GM23338 (cell line): Measurements from ENCODE around the gene THAP5.

ENCODE experiments used
- CREB1 ChIP-seq: fragments of 250-450 bp; sonication (Bioruptor Pico); IDR thresholded peaks from 2 replicates; pipeline ENCODE4 v1.5.0; 2020; ENCODE audit warnings: low read depth, mild to moderate bottlenecking, moderate library complexity
- EZH2 ChIP-seq: fragments of 200-600 bp; sonication (generic); IDR thresholded peaks from one replicate; pipeline ENCODE4 v1.8.0; 2017; ENCODE audit warnings: antibody characterized with exemption, mild to moderate bottlenecking, low read depth; ENCODE audit not compliant: unreplicated experiment
- EZH2phosphoT487 ChIP-seq: fragments of 200-600 bp; sonication (generic); IDR thresholded peaks from one replicate; pipeline ENCODE4 v1.8.1; 2018; ENCODE audit warnings: antibody characterized with exemption; ENCODE audit not compliant: unreplicated experiment
- JUNB ChIP-seq: IDR thresholded peaks from one replicate; pipeline ENCODE4 v1.6.1; 2016; ENCODE audit warnings: antibody characterized with exemption; ENCODE audit not compliant: unreplicated experiment
- POLR2AphosphoS5 ChIP-seq: IDR thresholded peaks from 2 replicates; pipeline ENCODE4 v1.6.1; 2016; ENCODE audit warnings: antibody characterized with exemption, low read depth
- ZNF114 ChIP-seq: fragments of 250-450 bp; sonication (Bioruptor Pico); IDR thresholded peaks from 2 replicates; pipeline ENCODE4 v1.5.0; 2020; ENCODE audit warnings: mild to moderate bottlenecking, moderate library complexity
- ZNF331 ChIP-seq: fragments of 250-450 bp; sonication (Bioruptor Pico); IDR thresholded peaks from 2 replicates; pipeline ENCODE4 v1.5.0; 2020; ENCODE audit warnings: low read depth, mild to moderate bottlenecking, moderate library complexity
- TF ChIP-seq, protein P1 (sequence below), 2 experiments: fragments of 200-600 bp in 1 of 2; sonication (generic) in 1 of 2; conservative IDR thresholded peaks; 2 replicates each; pipeline versions ENCODE4 v1.5.1 to v1.6.1; 2016 to 2017; ENCODE audit warnings: antibody characterized with exemption in 2 of 2, low read depth in 2 of 2, mild to moderate bottlenecking in 2 of 2, moderate library complexity in 1 of 2
- TF ChIP-seq, protein P2 (sequence below): IDR thresholded peaks from one replicate; pipeline ENCODE4 v1.6.1; 2018; ENCODE audit warnings: antibody characterized with exemption; ENCODE audit not compliant: unreplicated experiment

DNA sequence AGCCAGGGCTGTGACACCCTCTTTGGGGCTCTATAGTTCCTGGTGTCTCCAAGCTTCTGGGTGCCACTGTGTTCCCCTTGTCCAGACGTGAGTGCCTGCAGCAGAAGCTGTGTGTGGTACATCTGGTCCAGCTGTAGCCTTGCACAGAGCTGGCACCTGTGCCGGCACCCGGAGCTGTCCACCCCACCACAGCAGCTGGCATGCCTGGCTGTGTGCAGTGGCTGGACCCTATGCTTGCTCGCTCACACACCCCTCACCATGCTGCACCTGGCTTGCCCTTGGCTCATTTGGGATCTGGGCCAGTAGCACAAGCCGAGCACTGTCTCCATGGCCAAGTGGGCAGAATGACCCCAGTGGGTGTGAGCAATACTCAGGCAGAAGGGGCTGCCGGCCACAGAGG lies 10.8 kb upstream of the THAP5 start:
- TF ChIP-seq, protein P1, sequence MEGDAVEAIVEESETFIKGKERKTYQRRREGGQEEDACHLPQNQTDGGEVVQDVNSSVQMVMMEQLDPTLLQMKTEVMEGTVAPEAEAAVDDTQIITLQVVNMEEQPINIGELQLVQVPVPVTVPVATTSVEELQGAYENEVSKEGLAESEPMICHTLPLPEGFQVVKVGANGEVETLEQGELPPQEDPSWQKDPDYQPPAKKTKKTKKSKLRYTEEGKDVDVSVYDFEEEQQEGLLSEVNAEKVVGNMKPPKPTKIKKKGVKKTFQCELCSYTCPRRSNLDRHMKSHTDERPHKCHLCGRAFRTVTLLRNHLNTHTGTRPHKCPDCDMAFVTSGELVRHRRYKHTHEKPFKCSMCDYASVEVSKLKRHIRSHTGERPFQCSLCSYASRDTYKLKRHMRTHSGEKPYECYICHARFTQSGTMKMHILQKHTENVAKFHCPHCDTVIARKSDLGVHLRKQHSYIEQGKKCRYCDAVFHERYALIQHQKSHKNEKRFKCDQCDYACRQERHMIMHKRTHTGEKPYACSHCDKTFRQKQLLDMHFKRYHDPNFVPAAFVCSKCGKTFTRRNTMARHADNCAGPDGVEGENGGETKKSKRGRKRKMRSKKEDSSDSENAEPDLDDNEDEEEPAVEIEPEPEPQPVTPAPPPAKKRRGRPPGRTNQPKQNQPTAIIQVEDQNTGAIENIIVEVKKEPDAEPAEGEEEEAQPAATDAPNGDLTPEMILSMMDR (conservative IDR thresholded peaks at IDR 0.05; ENCODE audit: low read depth in 2 of 2): no peak
- TF ChIP-seq EZH2phosphoT487 (no peak), POLR2AphosphoS5 (no peak), EZH2 (no peak), ZNF331 (CRISPR knock-in tag) (no peak), ZNF114 (CRISPR knock-in tag) (no peak), CREB1 (CRISPR knock-in tag) (no peak), JUNB (no peak)
- TF ChIP-seq, protein P2, sequence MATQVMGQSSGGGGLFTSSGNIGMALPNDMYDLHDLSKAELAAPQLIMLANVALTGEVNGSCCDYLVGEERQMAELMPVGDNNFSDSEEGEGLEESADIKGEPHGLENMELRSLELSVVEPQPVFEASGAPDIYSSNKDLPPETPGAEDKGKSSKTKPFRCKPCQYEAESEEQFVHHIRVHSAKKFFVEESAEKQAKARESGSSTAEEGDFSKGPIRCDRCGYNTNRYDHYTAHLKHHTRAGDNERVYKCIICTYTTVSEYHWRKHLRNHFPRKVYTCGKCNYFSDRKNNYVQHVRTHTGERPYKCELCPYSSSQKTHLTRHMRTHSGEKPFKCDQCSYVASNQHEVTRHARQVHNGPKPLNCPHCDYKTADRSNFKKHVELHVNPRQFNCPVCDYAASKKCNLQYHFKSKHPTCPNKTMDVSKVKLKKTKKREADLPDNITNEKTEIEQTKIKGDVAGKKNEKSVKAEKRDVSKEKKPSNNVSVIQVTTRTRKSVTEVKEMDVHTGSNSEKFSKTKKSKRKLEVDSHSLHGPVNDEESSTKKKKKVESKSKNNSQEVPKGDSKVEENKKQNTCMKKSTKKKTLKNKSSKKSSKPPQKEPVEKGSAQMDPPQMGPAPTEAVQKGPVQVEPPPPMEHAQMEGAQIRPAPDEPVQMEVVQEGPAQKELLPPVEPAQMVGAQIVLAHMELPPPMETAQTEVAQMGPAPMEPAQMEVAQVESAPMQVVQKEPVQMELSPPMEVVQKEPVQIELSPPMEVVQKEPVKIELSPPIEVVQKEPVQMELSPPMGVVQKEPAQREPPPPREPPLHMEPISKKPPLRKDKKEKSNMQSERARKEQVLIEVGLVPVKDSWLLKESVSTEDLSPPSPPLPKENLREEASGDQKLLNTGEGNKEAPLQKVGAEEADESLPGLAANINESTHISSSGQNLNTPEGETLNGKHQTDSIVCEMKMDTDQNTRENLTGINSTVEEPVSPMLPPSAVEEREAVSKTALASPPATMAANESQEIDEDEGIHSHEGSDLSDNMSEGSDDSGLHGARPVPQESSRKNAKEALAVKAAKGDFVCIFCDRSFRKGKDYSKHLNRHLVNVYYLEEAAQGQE: no peak
